ENCODE measurements around the gene UGT1A5. TPM values are rescaled to one million over a fixed set of nuclear protein-coding genes. Genes with fewer than 3 reads are reported as not detected.

Gene UGT1A5
- total and polyA plus RNA-seq, 2 experiments from 2014 or later = not detected

GRCh38 chr2:233779722-233780121 is 67.0 kb downstream of the UGT1A5 start:
- no peaks in the 10 kb centered on the region for H3K4me1 ChIP-seq (ENCODE audit: low read depth)
- DNase-seq (ENCODE audit: low read depth in 1 of 2, low spot score in 1 of 2) = no peak
- H3K4me3 ChIP-seq = no peak overlapping the region
- H3K9me3 ChIP-seq (ENCODE audit: low read depth) = no peaks in the 10 kb centered on the region
- H3K27me3 ChIP-seq = no peaks in the 10 kb centered on the region
- TF ChIP-seq CTCF (IDR thresholded peaks at IDR 0.05; ENCODE audit: low read depth, low read length) = no peak
- H3K27ac ChIP-seq = no peak overlapping the region
- no peaks in the 10 kb centered on the region for H3K36me3 ChIP-seq

GRCh38 chr2:233780771-233781170 is 68.1 kb downstream of the UGT1A5 start:
- TF ChIP-seq CTCF (IDR thresholded peaks at IDR 0.05; ENCODE audit: low read depth, low read length) = no peak
- H3K36me3 ChIP-seq = no peaks in the 10 kb centered on the region
- no peaks in the 10 kb centered on the region for H3K4me1 ChIP-seq (ENCODE audit: low read depth)
- H3K9me3 ChIP-seq (ENCODE audit: low read depth) = no peaks in the 10 kb centered on the region
- no peak for DNase-seq (ENCODE audit: low read depth in 1 of 2, low spot score in 1 of 2)
- H3K4me3 ChIP-seq = no peak overlapping the region
- no peak overlapping the region for H3K27ac ChIP-seq
- no peaks in the 10 kb centered on the region for H3K27me3 ChIP-seq

GRCh38 chr2:233789554-233789953 is 76.8 kb downstream of the UGT1A5 start:
- Histone ChIP-seq H3K27ac (no peak overlapping the region), H3K27me3 (no peaks in the 10 kb centered on the region), H3K4me3 (no peak overlapping the region), H3K9me3 (ENCODE audit: low read depth) (no peaks in the 10 kb centered on the region), H3K4me1 (ENCODE audit: low read depth) (no peaks in the 10 kb centered on the region), H3K36me3 (no peaks in the 10 kb centered on the region)
- no peak for TF ChIP-seq CTCF (IDR thresholded peaks at IDR 0.05; ENCODE audit: low read depth, low read length)
- no peak for DNase-seq (ENCODE audit: low read depth in 1 of 2, low spot score in 1 of 2)

- Histone ChIP-seq H3K9me3 (ENCODE audit: low read depth) (no peaks in the 10 kb centered on the region), H3K4me1 (ENCODE audit: low read depth) (no peaks in the 10 kb centered on the region), H3K27ac (no peak overlapping the region), H3K4me3 (no peak overlapping the region), H3K36me3 (no peaks in the 10 kb centered on the region), H3K27me3 (no peaks in the 10 kb centered on the region)
- no peak for TF ChIP-seq CTCF (IDR thresholded peaks at IDR 0.05; ENCODE audit: low read depth, low read length)
- no peak for DNase-seq (ENCODE audit: low read depth in 1 of 2, low spot score in 1 of 2)
Measured at GRCh38 chr2:233791151-233791882, 78.6 kb downstream of the UGT1A5 start.

- Histone ChIP-seq H3K27ac (no peak overlapping the region), H3K4me1 (ENCODE audit: low read depth) (no peaks in the 10 kb centered on the region), H3K9me3 (ENCODE audit: low read depth) (no peaks in the 10 kb centered on the region), H3K4me3 (no peak overlapping the region), H3K36me3 (no peaks in the 10 kb centered on the region), H3K27me3 (no peaks in the 10 kb centered on the region)
- DNase-seq (ENCODE audit: low read depth in 1 of 2, low spot score in 1 of 2) = no peak
- no peak for TF ChIP-seq CTCF (IDR thresholded peaks at IDR 0.05; ENCODE audit: low read depth, low read length)
Measured at GRCh38 chr2:233791883-233792329, 79.2 kb downstream of the UGT1A5 start.
